GM18868 (cell line): ENCODE data around the gene SPRYD3.
"Not testable (repeated sequence)": the region's sequence is repeated elsewhere in the genome, so short reads cannot be mapped to it uniquely, and the experiment has no call there.

Experiments
- ATAC-seq: cut with Tn5 transposase; IDR thresholded peaks from one replicate; pipeline ENCODE4 v1.9.1; 2021; ENCODE audit warnings: mild to moderate bottlenecking, moderate library complexity; ENCODE audit not compliant: unreplicated experiment

Gene SPRYD3

DNA sequence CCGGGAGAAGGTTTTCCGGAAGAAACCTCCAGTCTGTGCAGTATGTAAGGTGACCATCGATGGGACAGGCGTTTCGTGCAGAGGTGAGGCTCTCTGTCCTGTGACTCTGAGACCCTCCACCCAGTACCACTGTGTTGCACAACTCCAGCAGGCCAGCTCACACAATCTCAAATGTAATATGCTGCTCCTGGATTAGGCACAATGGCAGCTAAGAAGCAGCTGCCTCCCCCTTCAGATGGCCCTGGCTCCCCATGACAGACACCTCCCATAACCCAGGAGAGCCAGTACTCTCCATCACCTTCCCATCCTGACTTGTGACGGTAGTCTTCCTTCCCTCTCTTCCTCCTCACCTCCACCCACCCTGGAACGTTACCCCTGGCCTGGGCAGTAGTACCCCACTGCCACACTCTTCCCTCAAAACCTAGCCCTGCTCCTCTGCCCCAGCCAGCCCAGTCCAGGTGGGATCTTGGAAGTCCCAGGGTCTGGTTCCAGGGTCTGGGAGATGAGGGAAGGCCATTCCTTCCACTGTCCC is 27.2 kb downstream of the SPRYD3 start:
- no peak for ATAC-seq

DNA sequence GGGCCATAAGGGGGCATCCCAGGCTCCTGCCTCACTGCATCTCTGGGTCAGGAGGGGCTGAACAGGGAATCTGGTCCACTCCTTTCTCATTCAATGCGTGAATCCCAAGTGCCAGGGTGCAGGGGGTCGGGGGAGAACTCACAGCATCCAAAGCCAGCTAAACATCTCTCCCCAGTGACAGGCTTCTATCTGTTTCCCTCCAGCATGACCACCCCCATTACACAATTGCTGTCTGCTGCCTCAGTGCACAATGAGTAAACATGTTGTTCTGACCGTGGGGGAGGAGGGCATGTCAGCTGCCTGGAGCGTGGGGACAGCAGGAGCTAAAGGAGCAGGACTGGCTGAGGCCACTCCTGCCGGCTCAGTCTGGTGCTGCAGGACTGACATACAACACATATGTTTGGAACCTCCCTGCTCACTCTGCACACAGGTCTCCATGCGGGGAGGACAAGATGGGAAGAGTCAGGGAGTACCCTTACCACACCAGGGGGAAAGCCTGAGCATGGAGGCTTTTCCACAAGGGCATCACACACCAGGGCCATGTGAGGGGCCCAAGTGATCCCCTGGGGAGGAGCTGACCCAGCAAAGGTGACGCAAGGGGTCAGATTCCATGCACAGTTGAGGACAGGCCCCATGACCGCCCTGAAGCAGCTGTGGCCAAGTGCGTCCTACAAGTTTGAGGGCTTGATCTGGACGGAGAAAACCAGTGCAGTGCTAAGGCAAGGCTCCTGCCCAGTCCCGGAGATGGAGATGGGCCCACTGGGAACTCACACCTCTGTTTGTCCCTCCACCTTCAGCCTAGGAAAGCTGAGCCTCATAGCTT is 27.9 kb downstream of the SPRYD3 start:
- ATAC-seq, result no peak

DNA sequence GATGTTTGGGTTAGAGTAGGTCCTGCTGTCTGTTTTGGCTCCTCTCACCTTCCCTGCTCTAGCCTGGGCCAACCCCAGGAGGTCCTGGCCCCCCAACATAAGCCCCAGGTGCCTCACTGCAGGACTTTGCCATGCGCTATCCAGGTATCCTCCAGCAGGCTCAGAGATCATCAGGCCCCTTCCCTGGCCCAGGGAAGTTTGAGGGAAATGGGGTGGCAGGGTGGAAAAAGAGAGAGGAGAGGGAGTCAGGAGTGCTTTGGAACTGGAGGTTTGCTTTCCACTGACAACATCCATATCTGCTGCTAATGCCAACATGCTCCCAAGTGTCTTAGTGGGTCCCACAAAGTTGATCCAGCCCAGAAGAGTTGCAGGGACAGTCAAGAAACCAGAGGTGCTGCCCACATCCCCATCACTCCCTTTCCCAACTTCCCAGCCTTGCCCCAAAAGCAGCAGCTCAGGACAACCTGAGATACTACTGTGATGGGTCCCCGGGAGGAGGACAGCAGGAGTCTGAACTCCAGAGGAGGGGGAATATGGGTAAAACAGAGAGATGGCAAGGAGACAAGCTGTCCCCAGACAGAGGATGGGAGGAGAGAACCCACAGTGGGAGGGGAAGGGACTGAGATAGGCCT is 28.6 kb downstream of the SPRYD3 start:
- no peak for ATAC-seq

DNA sequence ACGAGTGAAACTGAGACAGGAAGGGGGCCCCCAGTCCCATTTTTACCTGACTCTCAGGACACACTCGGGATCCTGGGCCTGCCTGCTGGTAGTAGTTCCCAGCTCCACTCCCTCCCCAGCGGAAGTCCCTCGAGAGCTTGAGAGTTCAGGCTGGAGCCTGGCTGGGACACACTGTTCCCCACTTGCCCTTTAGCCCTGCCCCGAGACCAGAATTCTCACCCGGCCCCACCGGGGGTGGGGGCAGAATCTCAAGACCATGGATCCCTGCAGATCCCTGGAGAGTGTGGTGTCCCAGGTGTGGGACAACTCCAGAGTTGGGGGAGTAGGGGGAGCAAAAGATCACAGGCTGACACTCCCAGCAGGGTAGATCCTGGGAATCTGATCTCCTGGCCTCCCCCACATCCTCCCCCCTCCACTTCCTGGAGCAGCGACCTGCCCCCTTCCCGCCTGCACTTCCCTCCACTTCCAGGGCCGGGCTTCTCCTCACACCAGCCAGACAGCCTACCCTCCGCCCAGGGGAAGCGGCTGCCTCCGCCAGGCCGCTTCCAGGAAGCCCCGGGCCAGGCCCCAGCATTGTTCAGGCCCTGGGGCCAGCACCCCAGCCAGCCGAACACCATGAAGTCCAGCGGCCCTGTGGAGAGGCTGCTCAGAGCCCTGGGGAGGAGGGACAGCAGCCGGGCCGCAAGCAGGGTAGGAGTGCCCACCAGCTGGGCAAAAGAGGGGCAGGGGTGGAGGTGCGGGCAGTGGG is 29.4 kb downstream of the SPRYD3 start, which contains the start of gene TNS2:
Gene TNS2, plus strand, starts transcription at position 495 of the 748 bp plus-strand sequence. Its CDS starts 121 bp downstream, at position 616.
- ATAC-seq, result no peak

DNA sequence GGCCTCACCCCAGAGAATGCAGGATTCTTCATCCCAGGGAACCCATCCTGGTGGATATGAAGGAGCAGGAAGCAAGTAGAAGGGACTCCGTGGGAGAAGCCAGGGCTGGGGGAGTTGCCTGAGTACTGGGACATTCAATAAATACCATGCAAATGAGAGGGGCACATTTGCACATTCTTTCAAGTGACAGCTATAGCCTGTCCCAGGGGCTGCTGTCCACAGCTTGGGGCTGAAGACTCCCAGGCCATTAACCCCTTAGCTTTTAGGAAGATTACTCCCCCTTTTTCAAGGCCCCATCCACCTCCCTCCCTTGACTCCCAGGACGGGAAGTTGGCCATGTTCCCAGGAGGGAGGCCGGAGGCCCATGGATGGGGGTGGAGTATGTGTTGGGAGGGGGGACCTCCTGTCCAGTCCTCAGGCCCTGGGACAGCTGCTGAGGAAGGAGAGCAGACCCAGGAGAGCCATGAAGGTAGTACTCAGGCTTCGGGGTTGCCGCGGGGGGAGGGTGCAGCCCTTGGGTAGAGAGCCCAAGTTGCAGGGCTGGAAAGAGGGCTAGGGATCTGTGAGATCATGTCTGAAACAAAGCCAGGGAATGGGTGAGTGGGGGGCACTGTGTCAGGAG is 30.3 kb downstream of the SPRYD3 start:
- no peak for ATAC-seq

DNA sequence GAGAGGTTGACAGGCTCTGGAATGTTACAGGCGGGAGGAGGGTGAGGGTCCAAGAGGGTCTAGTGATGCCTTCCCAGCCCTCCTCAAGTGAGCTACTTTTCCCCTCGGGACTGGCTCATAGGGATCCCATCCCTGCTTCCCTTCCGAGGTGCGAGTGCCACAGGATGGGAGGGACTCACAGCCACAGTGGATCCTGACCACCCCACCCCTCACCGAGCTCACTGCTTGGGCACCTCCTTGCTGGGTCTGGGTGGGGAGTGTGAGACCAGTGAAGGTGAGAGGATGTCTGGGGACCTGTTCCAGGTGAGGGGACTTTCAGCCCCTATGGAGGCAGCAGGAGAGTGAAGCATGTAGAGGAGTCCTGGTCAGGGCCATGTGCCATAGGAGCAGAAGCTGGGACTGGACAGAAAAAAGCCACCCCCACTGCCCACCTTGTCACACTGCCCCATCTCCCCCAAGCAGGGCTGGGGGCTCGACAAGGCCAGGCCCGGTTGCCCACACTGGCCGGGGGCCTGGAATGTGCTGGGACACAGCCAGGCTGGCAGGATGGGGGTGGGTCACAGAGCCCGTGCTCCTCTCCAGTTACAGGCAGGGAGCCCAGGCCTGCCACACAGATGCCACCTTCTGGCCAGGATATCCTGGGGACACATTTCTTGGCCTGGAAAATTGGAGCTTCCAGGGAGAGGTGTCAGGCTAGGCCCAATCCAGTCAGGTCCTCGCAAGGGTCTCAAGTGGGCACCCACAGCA is 31.0 kb downstream of the SPRYD3 start:
- ATAC-seq, result no peak

DNA sequence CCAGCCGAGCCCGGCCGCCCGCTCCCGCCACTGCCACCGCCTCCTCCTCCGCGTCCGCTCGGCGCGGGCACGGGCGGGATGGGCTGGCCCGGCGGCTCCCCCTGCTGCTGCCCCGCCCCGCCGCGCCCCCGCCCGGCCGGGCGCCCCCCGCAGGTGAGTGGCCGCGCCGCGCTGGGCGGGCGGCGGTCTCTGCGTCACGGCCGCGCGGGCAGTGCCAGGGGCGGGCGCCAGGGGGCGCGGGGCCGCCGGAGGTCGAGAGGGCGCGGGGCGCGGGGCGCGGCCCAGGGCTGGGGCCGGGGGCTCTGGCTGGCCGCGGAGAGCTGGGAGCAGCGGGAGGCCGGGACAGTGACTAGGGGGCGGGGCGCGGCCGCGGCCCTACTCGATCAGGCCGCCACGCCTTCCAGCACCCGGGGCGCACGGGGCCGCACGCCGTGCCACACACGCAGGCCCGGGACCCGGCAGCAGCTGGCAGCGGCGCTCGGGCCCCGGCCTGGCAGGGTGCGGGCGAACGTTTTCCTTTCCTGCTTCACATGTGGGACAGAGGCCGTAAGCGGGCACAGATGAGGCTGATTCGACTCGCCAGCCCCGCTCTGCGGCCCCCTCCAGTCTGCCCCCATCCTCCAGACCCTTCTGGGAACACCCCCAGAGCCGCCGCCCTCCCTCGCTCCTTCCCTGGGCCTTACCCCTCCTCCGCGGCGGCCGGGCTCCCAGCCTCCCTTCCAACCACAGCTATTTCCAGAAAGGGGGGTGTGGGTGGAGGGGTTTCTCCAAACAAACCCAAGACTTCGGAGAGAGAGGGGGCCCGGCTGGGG is 31.8 kb downstream of the SPRYD3 start:
- peak; percentile 71 for ATAC-seq

DNA sequence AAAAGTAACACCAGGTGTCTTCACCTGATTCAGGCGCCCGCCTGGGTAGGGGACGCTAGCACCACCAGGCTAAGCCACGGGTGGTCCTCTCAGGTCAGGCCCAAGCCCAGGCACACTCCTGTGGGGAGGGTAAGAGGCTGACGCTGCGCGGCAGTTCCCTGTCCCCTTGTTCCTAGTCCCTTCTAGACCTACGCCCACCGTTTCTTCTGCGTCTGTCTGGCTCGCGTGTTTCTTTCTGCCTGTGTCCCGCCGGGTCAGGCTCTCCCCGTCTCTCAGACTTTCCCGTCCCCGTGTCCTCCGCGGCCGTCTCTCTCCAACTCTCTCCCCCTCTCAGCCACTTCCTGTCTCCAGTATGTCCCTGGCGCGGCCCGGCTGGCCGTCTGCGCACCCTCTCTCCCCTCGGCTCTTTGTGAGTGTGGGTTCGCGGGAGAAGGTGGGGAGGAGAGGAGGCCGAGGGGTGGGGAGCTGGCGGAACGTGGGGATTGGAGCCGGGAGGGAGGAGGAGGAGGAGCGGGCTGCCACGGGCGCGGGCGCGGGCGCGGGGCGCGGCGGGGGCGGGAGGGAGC is 32.5 kb downstream of the SPRYD3 start:
- ATAC-seq, result peak; percentile 27

DNA sequence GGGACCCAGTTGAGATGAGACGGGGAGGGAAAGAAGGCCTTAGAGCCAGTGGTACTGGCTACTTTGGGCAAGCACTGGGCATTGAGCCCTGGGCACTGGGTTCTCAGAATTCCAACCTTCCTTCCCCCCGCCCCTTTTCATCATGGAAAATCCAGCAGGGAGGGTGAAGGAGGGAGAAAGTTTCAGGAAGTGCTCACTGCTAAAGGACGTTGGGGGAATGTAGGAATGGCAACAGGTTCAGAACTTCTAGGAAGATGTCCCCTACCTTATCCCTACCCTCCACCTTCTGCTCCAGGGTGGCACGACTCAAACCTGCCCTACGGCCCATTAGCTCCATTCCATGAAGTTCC is 33.5 kb downstream of the SPRYD3 start:
- ATAC-seq, result no peak

DNA sequence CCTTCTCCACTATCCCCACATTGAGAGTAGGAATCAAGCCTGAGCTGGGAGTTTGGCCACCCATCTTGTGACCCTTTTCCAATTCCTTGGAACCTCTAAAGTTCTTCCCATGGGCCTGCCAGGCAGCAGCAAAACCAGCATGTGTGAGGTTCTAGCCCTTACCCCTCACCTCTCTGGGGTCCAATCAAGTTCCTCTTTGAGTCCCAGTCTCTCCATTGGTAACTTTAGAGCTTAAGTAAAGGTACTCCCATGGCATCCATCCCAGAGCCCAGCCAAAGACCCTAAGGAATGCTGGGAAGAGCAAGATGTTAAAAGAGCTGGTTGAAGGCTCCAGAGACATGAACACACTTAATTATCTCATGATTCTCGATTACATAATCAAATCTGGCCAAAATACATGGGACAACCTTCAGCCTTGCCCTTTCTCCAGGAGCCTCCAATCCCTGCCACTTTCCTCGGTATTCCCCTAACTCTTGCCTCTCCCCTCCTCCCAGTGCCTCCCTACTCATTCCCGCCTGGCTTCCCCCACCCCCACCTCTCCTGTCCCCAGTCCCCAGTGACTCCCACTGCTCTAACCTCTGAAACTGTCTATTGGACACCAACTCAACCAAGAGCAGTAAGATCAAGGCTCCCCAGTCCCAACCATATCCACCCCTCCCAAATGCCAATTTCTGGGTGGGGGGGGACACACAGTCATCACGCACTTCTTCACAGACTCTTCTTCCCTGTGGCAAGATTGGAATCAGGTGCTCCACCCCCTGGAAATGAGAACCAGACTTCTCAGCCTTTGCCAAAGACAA is 34.1 kb downstream of the SPRYD3 start:
- no peak for ATAC-seq

DNA sequence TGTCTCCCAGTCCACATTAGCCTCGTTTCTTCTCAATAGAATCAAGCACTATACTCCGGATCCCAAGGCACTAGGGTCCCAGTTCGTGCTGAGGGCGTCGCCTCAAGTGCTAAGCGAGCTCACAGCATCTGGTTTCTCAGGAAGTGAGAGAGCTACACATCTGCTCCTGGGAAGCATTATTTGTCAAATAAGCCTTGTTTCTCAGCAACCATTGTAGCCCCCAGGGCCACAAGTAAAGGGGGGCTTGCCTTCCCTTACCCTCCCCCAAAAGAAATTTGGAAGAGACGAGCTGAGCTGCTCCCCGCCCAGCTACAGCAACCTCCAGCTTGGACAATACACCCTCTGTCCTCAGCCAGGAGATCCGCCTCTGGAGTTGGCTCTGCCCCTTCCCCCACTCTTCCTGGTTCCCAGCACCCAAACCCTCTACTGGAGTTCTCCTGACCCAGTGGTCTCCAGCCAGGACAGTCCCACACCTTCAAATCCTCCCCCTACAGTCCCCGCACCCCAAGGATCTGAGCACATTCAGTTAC is 35.1 kb downstream of the SPRYD3 start:
- no peak for ATAC-seq

DNA sequence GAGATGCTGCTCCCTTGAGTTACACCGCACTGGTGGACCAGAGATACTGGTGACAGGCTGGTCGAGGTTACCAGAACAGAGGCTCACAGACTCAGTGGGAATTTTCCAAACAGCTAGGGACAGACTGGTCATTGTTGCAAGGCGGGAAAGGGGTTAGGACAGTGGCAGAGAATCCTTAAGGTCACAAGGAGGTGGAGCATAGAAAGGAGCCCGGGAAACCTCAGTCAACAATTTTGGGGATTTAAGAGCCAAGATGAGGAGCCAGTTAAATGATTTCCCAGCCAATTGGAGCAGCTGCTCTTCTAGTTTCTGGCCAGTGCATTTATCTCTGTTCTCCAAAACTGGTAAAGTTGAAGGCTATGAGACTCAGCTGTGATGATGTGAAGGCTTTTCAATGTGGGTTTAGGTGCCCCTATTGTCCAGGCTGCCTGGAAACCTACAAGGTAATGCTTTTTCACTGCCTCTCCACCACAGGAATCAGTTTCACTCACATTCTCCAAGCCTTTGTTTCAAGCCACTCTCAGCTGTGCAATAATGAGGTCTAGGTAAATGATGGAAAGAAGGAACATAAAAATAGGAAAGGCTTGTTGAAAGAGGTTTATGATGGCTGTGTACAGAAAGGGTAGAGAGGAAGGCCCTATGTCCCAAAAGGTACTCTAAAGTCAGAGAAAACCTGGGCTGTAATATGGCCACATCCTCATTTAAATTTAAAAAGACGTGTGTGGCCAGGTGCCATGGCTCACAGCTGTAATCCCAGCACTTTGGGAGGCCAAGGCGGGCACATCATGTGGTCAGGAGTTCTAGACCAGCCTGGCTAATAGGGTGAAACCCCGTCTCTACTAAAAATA is 36.4 kb downstream of the SPRYD3 start:
- no peak for ATAC-seq

DNA sequence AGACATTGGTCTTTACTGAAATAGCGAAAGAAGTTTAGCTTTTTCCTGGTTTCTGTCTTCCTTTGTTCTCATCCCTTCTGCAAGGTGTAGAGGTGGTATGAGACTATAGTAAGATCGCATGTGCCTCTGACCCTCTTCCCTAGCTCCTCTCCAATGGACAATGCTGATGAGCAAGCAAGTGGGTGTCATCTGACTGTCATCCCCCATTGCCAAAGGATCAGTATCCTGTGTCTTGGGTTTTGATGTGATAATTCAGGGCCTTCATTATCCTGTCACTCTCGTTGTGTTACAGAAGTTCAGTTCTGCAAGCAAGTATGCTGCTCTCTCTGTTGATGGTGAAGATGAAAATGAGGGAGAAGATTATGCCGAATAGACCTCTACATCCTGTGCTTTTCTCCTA is 39.3 kb downstream of the SPRYD3 start:
- ATAC-seq, result no peak

DNA sequence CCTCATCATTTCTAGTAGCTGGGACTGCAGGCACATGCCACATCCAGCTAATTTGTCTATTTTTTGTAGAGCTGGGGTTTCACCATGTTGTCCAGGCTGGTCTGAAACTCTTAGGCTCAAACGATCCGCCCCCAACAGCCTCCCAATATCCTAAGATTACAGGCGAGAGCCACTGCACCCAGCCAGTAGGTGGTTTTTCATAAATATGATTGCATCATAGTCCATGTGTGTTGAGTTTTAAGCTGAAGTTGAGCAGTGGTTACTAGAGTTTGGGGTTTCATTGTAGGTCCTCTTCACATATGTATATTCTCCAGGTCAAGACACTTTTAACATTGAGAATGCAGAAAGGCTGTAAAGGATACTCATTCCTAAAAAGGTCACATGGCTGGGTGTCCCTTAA is 42.4 kb downstream of the SPRYD3 start:
- ATAC-seq, result no peak

DNA sequence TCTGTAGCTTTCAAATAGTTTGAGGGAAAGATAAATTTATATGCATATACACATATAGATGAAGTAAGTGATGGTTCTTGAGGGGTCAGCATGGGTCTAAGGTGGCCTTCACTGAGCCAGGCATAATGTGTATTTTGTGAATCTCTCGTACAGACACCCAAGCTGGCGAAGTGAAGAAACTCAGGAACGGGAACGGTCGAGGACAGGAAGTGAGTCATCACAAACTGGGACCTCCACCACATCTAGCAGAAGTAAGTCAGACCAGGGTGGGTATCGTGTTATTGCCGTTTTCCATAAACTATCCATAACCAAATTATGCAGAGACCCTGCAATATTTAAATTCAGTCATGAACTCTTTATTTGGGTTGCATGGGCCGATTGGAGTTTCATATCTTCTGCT is 44.7 kb downstream of the SPRYD3 start:
- ATAC-seq, result no peak

DNA sequence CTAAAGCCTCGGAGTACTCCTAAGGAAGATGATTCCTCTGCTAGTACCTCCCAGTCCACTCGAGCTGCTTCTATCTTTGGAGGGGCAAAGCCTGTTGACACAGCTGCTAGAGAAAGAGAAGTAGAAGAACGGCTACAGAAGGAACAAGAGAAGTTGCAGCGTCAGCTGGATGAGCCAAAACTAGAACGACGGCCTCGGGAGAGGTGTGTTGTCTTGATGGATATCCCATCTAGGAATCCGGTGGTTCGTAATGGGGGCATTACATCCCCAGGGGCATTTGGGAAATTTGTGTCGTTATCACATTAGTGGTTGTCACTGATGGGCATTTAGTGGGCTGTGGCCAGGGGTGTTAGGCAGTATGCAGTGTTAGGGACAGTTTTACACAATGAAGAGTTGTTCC is 45.4 kb downstream of the SPRYD3 start:
- ATAC-seq, result not testable (repeated sequence)

DNA sequence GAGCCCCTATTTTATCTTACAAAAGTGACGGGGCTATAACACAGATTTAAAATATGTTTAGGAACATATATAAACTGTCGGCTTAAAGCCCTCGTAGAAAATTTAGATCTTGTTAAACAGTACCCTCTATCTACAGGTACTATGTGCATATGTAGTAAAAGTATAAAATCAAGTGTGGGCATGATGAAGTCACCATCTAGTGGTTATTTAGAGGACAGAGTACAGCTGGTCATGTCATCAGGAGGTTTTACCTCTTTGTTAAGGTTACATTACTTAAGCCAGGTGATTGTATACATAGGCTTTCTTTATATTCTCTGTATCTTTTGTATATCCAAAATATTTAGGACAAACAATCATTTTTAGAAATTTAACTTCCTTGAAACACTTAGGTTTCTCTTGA is 47.6 kb downstream of the SPRYD3 start:
- no peak for ATAC-seq
